Measurements from ENCODE around the gene DERL2.
"Not testable (repeated sequence)": the region's sequence is repeated elsewhere in the genome, so short reads cannot be mapped to it uniquely, and the experiment has no call there.

Gene DERL2

DNA sequence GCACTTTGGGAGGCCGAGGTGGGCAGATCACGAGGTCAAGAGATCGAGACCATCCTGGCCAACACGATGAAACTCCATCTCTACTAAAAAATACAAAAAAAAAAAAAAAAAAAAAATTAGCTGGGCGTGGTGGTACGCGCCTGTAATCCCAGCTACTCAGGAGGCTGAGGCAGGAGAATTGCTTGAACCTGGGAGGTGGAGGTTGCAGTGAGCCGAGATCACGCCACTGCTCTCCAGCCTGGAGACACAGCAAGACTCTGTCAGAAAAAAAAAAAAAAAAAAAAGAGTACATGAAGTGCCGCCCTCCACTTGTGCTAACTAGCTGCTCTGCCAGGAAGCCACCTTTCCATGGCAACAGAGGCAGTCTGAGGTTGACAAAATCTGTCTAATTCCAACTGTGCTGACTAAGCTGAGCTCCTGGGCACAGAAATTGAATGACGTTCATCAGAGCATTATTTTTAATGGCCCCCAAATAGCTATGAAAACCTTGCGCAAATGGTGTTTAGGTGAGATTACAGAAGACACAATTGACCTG lies 50.1 kb downstream of the DERL2 start:
- DNase-seq = not testable (repeated sequence)

DNA sequence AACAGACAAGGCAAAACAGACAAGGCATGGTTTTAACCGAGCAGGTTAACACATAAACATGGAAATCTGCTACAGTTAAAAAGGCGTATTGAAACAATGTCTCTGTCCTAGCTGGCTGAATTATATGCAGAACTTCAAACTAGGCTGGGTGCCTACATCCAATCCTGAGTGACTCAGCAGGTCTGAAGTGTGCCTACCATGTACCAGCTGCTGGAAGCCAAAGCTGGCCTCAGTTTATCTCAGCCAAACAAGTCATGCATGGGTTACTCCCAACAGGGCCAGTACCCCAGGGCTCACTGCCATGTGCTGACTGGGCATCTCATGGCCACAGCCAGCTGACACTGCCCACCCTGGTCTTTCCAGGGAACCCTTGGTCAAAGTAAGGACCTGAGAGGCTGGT lies 51.0 kb downstream of the DERL2 start:
- no peak for DNase-seq

DNA sequence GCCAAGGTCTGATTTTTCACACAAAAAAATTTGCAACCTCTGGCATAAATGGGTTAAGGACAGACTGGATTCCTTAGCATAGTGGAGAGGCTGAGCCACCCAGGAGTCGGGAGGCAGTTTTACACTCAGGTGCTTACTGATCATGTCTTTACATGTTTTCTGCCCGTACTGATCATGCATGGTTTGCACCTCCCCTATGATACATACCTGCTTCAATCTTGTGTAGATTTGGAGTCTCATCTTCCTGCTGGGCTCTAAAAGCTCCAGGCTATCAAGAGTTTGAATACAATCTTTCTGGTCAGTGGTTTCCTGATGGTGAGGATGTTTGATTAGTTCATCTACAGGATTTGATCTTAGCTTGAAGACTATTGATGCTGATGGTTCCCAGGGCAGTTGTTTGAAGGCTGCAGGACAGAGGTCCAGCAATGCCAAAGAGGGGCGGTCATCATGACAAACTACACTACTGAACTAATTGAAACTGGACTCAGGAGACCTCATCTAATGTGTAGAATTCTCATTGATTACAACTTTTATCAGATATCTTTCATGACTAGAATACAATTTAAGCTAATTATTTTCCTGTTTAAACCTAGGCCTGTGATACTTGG lies 53.9 kb downstream of the DERL2 start:
- DNase-seq = no peak

DNA sequence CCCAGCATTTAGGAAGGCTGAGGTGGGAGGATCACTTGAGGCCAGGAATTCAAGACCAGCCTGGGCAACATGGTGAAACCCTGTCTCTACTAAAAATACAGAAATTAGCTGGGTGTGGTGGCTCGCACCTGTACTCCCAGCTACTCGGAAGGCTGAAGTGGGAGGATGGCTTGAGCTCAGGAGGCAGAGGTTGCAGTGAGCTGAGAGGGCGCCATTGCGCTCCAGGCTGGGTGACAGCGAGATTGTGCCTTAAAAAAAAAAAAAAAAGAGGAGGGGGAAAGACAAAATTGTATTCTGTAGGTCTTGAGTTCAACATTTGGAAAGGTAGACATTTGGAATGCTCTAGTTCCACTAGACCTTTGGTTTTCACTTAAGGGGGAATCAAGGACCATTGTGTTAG lies 54.7 kb downstream of the DERL2 start:
- DNase-seq = not testable (repeated sequence)

GRCh38 chr17:5430413-5430999 lies 55.5 kb downstream of the DERL2 start:
- DNase-seq = no peak

DNA sequence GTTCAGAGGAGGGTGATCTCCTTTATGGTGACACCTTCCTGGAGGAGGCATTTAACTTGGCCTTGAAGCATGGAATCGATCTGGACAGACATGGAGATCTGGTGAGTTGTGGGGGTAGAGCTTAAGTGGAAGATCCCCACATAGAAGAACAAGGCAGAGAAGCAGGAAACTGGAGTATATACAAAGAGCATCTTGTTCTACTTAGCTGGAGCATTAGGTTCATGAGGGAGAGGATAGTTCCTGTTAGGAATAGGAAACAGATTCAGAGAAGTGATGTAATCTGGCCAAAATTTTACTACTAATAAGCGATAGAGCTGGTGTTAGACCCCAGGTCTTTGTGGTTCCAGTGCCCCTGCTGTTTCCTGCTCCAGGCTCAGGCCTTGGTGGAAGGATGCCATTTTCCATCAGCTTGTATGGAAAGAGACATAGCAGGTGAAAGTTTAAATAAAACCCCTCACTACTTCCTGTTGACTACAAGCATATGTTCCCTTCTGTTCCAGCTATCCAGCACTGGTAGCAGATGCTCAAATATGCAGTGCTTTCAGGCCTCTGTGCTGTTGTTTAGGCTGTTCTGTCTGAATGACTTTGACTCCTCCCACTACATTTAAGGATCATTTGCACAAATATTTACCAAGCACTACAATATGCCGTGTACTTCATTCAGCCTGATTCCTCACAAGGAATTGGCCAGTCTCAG lies 56.6 kb downstream of the DERL2 start:
- DNase-seq = no peak

DNA sequence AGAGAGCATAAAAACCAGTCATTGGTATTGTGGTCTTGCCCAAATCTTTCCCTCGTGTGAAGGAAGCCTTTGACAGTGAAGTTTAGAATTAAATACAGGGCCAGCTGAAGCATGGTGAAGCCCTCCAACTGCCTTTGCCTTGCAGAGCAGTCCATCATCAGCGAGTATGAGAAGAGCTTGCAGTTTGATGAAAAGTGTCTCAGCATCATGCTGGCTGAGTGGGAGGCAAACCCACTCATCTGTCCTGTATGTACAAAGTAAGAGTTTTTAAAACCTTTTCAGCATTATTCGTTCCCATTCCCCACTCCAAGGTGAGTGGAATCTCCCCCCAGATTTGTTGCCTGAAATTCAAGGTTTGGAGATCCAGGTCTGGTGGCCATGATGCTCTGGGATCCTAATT lies 60.2 kb downstream of the DERL2 start:
- no peak for DNase-seq

- DNase-seq = no peak
Observed at GRCh38 chr17:5424909-5425308, 61.1 kb downstream of the DERL2 start.

- no peak for DNase-seq
Observed at GRCh38 chr17:5422505-5422904, 63.5 kb downstream of the DERL2 start.

Data from activated CD4-positive, alpha-beta T cell treated with anti-CD3 and anti-CD28 coated beads, Interleukin-2, amount 50 U/mL, for 1 hour (primary cell).